Lung (tissue), 12 donors: ENCODE measurements around the gene JPH3. TPM values are rescaled to one million over a fixed set of nuclear protein-coding genes. Genes with fewer than 3 reads are reported as not detected.

Experiments
- ATAC-seq: fragments of 200-7000 bp; cut with Tn5 transposase; one replicate; pipeline ENCODE4 v1.9.1; 2020; ENCODE audit warnings: moderate number of reproducible peaks; ENCODE audit not compliant: insufficient read depth, low FRiP score
- DNase-seq, 3 donors: peaks; one replicate each; pipeline ENCODE4 v3.0.0-alpha.2; 2013 to 2017
- H3K27ac ChIP-seq, 2 donors: one replicate each; pipeline ENCODE4 v1.5.1; 2013; ENCODE audit warnings: mild to moderate bottlenecking in 2 of 2, moderate library complexity in 2 of 2, control low read depth in 1 of 2, inconsistent platforms in 1 of 2, low read depth in 1 of 2, low read length in 1 of 2
- H3K27me3 ChIP-seq, 3 donors: one replicate each; pipeline ENCODE4 v1.5.1; 2013; ENCODE audit warnings: low read length in 2 of 3; ENCODE audit not compliant: control insufficient read depth in 3 of 3, insufficient read depth in 3 of 3
- H3K36me3 ChIP-seq, 4 donors: one replicate each; pipeline ENCODE4 v1.5.1; 2013; ENCODE audit warnings: low read length in 4 of 4, mild to moderate bottlenecking in 1 of 4, moderate library complexity in 1 of 4; ENCODE audit not compliant: control insufficient read depth in 4 of 4, insufficient read depth in 4 of 4
- H3K4me1 ChIP-seq, 5 donors: one replicate each; pipeline ENCODE4 v1.5.1; 2013; ENCODE audit warnings: low read length in 5 of 5, mild to moderate bottlenecking in 2 of 5, moderate library complexity in 1 of 5; ENCODE audit not compliant: control insufficient read depth in 5 of 5, insufficient read depth in 5 of 5
- H3K4me3 ChIP-seq: one replicate; pipeline ENCODE4 v1.5.1; 2013; ENCODE audit warnings: mild to moderate bottlenecking, control low read depth, moderate library complexity
- H3K9ac ChIP-seq, 2 donors: one replicate each; pipeline ENCODE4 v1.5.1; 2013; ENCODE audit warnings: low read length in 2 of 2, control low read depth in 1 of 2; ENCODE audit not compliant: insufficient read depth in 1 of 2
- H3K9me3 ChIP-seq, 4 donors: one replicate each; pipeline ENCODE4 v1.5.1; 2013; ENCODE audit warnings: low read length in 3 of 4, mild to moderate bottlenecking in 1 of 4, moderate library complexity in 1 of 4; ENCODE audit not compliant: control insufficient read depth in 4 of 4, insufficient read depth in 3 of 4
- WGBS, 2 donors: extraction: QIAGEN DNeasy Blood & Tissue Kit; methylation state at CpG; one replicate each; pipeline ENCODE4 v1.1.7; 2013; 5-methylcytosine and 5-hydroxymethylcytosine counted together
- polyA plus RNA-seq, 2 donors: library from polyadenylated mRNA; stranded (reverse); fragments of 200-250 nt; gene quantifications; one replicate each; pipeline ENCODE4 v1.2.1, GENCODE V29; 2013
- total RNA-seq, 2 donors: library from RNA; depleted of rRNA in 1 of 2; stranded (reverse); fragments of >200 nt in 1 of 2; gene quantifications; one replicate each; pipeline ENCODE4 v1.2.1, GENCODE V29; 2014 to 2021
- TF ChIP-seq, protein P1 (sequence below): IDR thresholded peaks from 2 replicates; pipeline ENCODE4 v1.5.1; 2012; ENCODE audit warnings: mild to moderate bottlenecking; ENCODE audit errors: control extremely low read depth, extremely low read depth
- donor health status: control.
- donor health status: control.
- donor health status: Bipolar disorder and iron deficiency.
- donor health status: healthy.
- donor health status: DM: yes; HTN: yes; CAD: no.

The JPH3 gene
- total and polyA plus RNA-seq, 4 donors, result 0.04 to 0.68 (median 0.13) TPM

DNA sequence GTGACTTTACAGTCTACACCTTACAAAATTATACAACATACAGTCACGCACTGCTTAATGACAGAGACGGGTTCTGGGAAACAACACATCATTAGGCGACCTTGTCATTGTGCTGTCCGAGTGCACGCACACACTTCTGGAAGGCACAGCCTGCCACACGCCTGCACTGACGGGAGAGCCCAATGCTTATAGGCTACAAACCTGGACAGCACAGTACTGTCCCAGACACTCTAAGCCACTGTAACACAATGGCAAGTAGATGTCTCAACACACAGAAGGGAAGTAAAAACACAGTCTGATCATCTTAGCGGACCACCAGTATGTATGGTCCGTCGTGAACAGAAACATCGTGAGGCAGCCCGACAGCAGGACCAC lies 133.7 kb downstream of the JPH3 start:
- H3K36me3 ChIP-seq, result peaks cover 0 to 21% (median 7%) of the 10 kb centered on the region in 4 donors
- 95% methylated on average over 12 of the region's 12 CpGs for WGBS, 2 donors
- peaks cover 0 to 3% (median 0%) of the 10 kb centered on the region in 5 donors for H3K4me1 ChIP-seq
- no peak overlapping the region for H3K9ac ChIP-seq
- no peak overlapping the region for H3K4me3 ChIP-seq
- H3K27ac ChIP-seq, result no peak overlapping the region
- no peaks in the 10 kb centered on the region for H3K27me3 ChIP-seq
- ATAC-seq (no peak), DNase-seq (no peak)
- no peaks in the 10 kb centered on the region for H3K9me3 ChIP-seq
- TF ChIP-seq, protein P1, sequence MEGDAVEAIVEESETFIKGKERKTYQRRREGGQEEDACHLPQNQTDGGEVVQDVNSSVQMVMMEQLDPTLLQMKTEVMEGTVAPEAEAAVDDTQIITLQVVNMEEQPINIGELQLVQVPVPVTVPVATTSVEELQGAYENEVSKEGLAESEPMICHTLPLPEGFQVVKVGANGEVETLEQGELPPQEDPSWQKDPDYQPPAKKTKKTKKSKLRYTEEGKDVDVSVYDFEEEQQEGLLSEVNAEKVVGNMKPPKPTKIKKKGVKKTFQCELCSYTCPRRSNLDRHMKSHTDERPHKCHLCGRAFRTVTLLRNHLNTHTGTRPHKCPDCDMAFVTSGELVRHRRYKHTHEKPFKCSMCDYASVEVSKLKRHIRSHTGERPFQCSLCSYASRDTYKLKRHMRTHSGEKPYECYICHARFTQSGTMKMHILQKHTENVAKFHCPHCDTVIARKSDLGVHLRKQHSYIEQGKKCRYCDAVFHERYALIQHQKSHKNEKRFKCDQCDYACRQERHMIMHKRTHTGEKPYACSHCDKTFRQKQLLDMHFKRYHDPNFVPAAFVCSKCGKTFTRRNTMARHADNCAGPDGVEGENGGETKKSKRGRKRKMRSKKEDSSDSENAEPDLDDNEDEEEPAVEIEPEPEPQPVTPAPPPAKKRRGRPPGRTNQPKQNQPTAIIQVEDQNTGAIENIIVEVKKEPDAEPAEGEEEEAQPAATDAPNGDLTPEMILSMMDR, result no peak

DNA sequence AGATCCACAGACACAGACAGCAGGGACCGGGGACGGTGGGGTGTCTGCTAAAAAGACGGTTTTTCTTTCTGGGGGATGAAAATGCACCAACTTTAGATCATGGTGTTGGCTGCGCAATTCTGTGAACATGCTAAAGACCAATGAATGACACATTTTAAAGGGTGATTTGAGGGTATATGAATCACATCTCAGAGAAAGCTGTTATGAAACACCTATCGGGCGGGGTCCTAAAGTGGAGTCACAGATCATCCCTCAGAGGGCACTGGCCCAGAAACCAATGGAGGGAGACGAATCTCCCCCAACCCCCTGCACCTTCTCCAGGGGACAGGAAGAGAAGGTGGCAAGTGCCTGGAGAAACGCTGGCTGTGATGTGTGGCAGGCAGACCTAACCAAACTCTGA lies 137.5 kb downstream of the JPH3 start:
- Histone ChIP-seq H3K9me3 (no peaks in the 10 kb centered on the region), H3K9ac (no peak overlapping the region), H3K36me3 (peaks cover 0 to 17% (median 9%) of the 10 kb centered on the region in 4 donors), H3K4me1 (peaks cover 0 to 3% (median 0%) of the 10 kb centered on the region in 5 donors), H3K4me3 (no peak overlapping the region), H3K27ac (no peak overlapping the region), H3K27me3 (no peaks in the 10 kb centered on the region)
- 95 to 96% methylated on average over 8 of the region's 8 CpGs for WGBS, 2 donors
- ATAC-seq, result no peak
- TF ChIP-seq, protein P1, result no peak
- DNase-seq, result no peak

DNA sequence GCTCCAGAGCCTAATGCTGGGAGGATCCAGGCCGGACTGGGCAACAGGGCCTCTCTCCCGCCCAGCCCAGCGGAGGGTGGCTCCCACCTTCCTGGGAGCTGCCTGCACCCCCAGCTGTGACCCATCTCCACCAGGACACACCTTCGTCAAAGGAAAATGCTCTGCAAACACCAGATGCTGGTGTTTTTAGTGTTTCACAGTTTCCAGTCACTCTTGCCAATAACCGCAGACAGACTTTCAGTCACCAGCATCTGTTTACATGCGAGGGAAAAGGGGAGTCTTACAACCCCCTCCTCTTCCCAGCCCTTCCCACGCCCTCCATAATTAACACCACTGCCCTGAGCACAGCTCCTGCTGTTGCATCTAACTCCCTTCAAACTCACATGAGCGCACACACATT lies 138.1 kb downstream of the JPH3 start:
- H3K9ac ChIP-seq, result no peak overlapping the region
- no peak overlapping the region for H3K4me3 ChIP-seq
- no peaks in the 10 kb centered on the region for H3K9me3 ChIP-seq
- no peak for ATAC-seq
- H3K4me1 ChIP-seq, result peaks cover 0 to 3% (median 0%) of the 10 kb centered on the region in 5 donors
- DNase-seq, result no peak
- TF ChIP-seq, protein P1, result no peak
- H3K27ac ChIP-seq, result no peak overlapping the region
- H3K27me3 ChIP-seq, result no peaks in the 10 kb centered on the region
- H3K36me3 ChIP-seq, result peaks cover 0 to 21% (median 10%) of the 10 kb centered on the region in 4 donors
- 95 to 97% methylated on average over 8 of the region's 8 CpGs for whole genome bisulfite sequencing, 2 donors

DNA sequence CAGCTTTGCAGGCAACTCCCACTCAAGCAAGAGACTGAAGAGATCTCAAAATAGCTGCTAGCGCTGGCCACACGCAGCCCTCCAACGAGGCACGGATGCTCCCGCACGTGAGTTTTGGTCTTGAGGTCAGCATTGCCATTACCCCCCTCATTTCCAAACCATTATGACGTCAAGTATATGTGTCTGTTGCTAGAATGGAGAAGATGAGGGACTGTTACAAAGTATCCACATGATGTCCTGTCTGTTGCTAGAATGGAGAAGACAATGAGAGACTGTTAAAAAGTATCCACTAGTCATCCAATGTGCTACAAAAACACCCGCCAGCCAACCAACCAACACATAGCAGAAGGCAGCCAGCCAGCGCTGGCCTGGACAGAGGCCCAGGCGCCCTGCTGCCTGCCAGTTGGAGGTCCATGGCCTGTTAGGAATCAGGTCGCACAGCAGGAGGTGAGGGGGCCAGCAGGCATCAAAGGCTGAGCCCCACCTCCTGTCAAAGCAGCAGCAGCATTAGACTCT lies 138.7 kb downstream of the JPH3 start:
- DNase-seq, result no peak
- peaks cover 0 to 19% (median 11%) of the 10 kb centered on the region in 4 donors for H3K36me3 ChIP-seq
- peaks cover 0 to 2% (median 0%) of the 10 kb centered on the region in 5 donors for H3K4me1 ChIP-seq
- H3K9me3 ChIP-seq, result no peaks in the 10 kb centered on the region
- H3K9ac ChIP-seq, result no peak overlapping the region
- ATAC-seq, result no peak
- 90% methylated on average over 11 of the region's 11 CpGs for WGBS, 2 donors
- H3K4me3 ChIP-seq, result no peak overlapping the region
- TF ChIP-seq, protein P1, result no peak
- no peak overlapping the region for H3K27ac ChIP-seq
- H3K27me3 ChIP-seq, result no peaks in the 10 kb centered on the region
